K562 (cell line): ENCODE results near the gene AJUBA.

Experiments used
- ARHGAP35 ChIP-seq: fragments of 450-650 bp; IDR thresholded peaks from 2 replicates; pipeline ENCODE4 v1.6.1; 2018; ENCODE audit not compliant: partially characterized antibody
- BMI1 ChIP-seq: fragments of 150-350 bp; IDR thresholded peaks from 2 replicates; pipeline ENCODE4 v1.6.1; 2014; ENCODE audit warnings: low read length
- HNRNPUL1 ChIP-seq: fragments of 200-400 bp; formaldehyde crosslinking; IDR thresholded peaks from 2 replicates; pipeline ENCODE4 v1.6.1; 2017; ENCODE audit warnings: low read length
- JUNB ChIP-seq: fragments of 450-650 bp; formaldehyde crosslinking; conservative IDR thresholded peaks from 2 replicates; pipeline ENCODE4 v1.4.0; 2020; ENCODE audit warnings: mild to moderate bottlenecking
- KDM1A ChIP-seq, 2 experiments: fragments of 450-650 bp; IDR thresholded peaks; 2 replicates each; pipeline ENCODE4 v1.6.1; 2016; ENCODE audit warnings: mild to moderate bottlenecking in 2 of 2
- NFYB ChIP-seq: IDR thresholded peaks from 2 replicates; pipeline ENCODE4 v1.6.1; 2011; ENCODE audit warnings: mild to moderate bottlenecking, moderate library complexity; ENCODE audit not compliant: insufficient read length; ENCODE audit errors: extremely low read depth

DNA sequence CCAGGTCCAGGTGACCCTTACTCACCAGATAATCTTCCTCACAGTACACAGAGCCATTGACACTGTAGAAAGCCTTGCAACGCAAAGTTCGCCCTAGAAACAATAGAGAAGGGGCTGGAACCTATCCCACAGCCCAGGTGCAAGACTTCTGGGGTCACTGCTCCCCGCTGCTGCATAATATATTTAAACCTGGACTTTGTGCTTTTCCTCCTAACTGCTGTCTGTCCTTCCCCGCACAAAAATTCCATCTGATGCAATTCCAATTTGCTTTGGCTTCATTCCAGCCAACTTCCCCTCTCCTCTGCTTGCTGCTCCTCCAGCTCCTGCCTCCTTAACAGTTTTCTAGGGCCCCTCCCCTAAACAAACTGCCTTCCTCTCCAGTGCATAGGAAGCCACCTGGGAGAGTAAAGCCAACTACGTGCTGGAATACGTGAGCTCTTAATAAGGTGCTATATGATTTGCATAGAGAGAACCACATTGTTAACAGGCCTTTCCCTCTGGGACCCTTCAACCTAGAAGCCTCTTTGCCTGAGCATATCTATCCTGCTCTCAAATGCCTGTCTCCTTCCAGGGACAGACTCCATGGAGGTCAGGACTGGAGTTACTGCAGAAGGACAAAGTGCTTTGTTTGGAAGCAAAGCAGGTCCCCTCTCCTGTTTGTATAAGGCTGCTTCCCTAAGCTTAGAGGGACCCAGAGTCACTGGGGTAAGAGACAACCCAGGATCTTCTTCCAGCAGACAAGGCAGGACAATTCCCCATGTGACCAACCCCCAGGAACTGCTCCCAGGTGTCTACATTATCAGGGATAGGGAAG lies 5.5 kb downstream of the AJUBA start:
- no peak for TF ChIP-seq BMI1
- TF ChIP-seq HNRNPUL1, result no peak
- TF ChIP-seq ARHGAP35, result no peak
- TF ChIP-seq NFYB, result no peak
- TF ChIP-seq KDM1A (IDR thresholded peaks at IDR 0.05), result no peak
- TF ChIP-seq JUNB (CRISPR knock-in tag), result no peak
